GM12891 (cell line): ENCODE measurements around the gene RASGRF1.

Source experiments
- POLR2A ChIP-seq: IDR thresholded peaks from 2 replicates; pipeline ENCODE4 v1.6.1; 2011; ENCODE audit warnings: low read depth, low read length, control low read depth
- POLR2AphosphoS5 ChIP-seq: IDR thresholded peaks from 2 replicates; pipeline ENCODE4 v1.6.1; 2011; ENCODE audit warnings: low read depth, low read length, control low read depth
- TAF1 ChIP-seq: IDR thresholded peaks from 2 replicates; pipeline ENCODE4 v1.6.1; 2011; ENCODE audit warnings: low read depth, low read length, control low read depth

DNA sequence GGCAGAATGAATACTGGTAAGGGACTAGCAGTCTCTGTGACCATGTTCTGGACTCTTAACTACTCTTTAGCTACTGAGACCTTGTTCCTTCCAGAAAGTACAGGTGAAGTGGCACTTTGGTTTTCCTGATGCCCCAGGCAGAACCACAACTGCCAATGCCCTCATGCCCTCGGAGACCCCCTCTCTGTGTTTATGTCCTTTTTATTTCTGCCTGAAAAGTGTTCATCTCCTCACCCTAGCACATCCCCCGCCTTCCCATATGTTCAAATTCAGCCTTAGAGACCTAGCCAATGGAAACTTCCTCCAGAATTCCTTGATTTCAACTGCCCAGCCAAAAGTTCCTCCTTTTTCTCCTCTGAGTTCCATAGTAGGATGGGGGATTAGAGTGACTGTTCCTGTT is 23.3 kb upstream of the RASGRF1 start:
- TF ChIP-seq TAF1 (no peak), POLR2A (no peak), POLR2AphosphoS5 (no peak)
